Muscle of leg (tissue), 11 donors: ENCODE results near the gene MED29. TPM values are rescaled to one million over a fixed set of nuclear protein-coding genes. Genes with fewer than 3 reads are reported as not detected.

Experiments used
- DNase-seq: peaks from one replicate; pipeline ENCODE4 v3.0.0; 2013
- H3K27ac ChIP-seq: one replicate; pipeline ENCODE4 v1.5.1; 2013; ENCODE audit warnings: mild to moderate bottlenecking, low read length, control low read depth
- H3K27me3 ChIP-seq: one replicate; pipeline ENCODE4 v1.6.1; 2013; ENCODE audit warnings: low read length; ENCODE audit not compliant: control insufficient read depth, insufficient read depth
- H3K36me3 ChIP-seq: one replicate; pipeline ENCODE4 v1.6.1; 2013; ENCODE audit warnings: low read length; ENCODE audit not compliant: control insufficient read depth, insufficient read depth
- H3K4me1 ChIP-seq: one replicate; pipeline ENCODE4 v1.6.1; 2013; ENCODE audit warnings: low read length; ENCODE audit not compliant: control insufficient read depth, insufficient read depth
- H3K4me3 ChIP-seq: one replicate; pipeline ENCODE4 v1.5.1; 2013; ENCODE audit warnings: low read length, control low read depth
- H3K9me3 ChIP-seq: replicated peaks from 2 replicates; pipeline ENCODE4 v1.6.1; 2013; ENCODE audit warnings: low read depth, low read length; ENCODE audit not compliant: control insufficient read depth
- WGBS: methylation state at CpG from one replicate; pipeline ENCODE4 v1.1.5; 2013; ENCODE audit warnings: missing lambda C conversion rate; ENCODE audit not compliant: insufficient coverage; 5-methylcytosine and 5-hydroxymethylcytosine counted together
- polyA plus RNA-seq, 8 donors: library from polyadenylated mRNA; unstranded; fragments of 120-200 nt; gene quantifications; one replicate each; pipeline versions ENCODE4 v1.2.1 to v1.2.3, GENCODE V29; 2013; ENCODE audit warnings: inconsistent platforms in 1 of 8, low replicate concordance in 1 of 8; ENCODE audit not compliant: insufficient read length in 8 of 8, insufficient read depth in 1 of 8
- total RNA-seq: library from RNA; stranded (reverse); fragments of 120-200 nt; gene quantifications from one replicate; pipeline ENCODE4 v1.2.4, GENCODE V29; 2013

Gene MED29
- total and polyA plus RNA-seq, 9 donors = 17.3 to 30.5 (median 26.4) TPM

DNA sequence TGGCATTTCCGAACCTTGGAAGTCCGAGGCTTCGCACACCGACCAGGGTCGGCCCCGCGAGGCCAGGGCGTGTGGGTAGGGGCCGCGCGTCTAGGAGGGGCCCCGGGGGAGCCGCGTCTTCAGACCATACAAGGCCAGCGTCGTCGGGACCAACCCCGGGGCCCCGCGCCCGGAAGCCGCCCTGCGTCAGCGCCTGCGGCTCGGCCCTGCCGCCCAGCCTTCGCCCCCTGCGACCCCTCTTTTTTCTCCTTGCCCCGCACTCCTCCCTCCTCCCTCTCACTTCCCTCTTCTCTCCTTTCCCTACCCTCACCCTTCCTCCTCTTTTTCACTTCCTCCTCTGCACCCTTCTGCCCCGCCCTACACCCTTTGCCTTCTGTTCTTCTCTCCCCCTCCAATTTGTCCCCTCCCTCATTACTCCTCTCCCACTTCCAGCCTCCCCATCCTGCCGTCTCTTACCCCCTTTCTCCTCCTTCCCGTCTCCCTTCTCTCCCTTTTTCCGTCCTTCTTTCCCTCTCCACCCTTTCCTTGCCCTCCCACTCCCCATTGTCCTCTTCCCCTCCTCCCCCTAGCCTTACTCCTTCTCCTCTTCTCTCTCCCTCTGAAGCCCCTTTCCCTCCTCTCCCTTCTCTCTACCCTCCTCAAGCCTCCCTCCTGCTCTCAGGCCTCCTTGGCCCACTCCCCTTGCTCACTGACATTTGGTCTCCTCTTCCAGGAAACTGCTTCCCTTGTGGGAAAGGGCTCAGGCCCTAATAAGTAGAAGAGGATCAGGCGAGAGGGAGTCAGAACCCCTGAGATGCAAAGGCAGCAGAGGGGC lies 19.0 kb downstream of the MED29 start:
- WGBS = 2% methylated on average over 35 of the region's 35 CpGs
- peaks cover 66% of the 10 kb centered on the region for H3K4me1 ChIP-seq
- H3K4me3 ChIP-seq = peak overlapping the region; percentile 91

GRCh38 chr19:39410831-39411080 lies 19.6 kb downstream of the MED29 start:
- H3K4me1 ChIP-seq = peaks cover 68% of the 10 kb centered on the region
- H3K27ac ChIP-seq = peak overlapping the region; percentile 99
- WGBS = 50% methylated on average over 1 of the region's 1 CpG
- H3K36me3 ChIP-seq = peaks cover 23% of the 10 kb centered on the region
- no peak for DNase-seq
- H3K27me3 ChIP-seq = no peaks in the 10 kb centered on the region
- H3K4me3 ChIP-seq = peak overlapping the region; percentile 91
- no peaks in the 10 kb centered on the region for H3K9me3 ChIP-seq

More for the DNA sequence above, 19.0 kb downstream of the MED29 start:
- Histone ChIP-seq H3K36me3 (peaks cover 19% of the 10 kb centered on the region), H3K9me3 (no peaks in the 10 kb centered on the region), H3K27me3 (no peaks in the 10 kb centered on the region), H3K27ac (peak overlapping the region; percentile 99)
- DNase-seq = peak; percentile 90

DNA sequence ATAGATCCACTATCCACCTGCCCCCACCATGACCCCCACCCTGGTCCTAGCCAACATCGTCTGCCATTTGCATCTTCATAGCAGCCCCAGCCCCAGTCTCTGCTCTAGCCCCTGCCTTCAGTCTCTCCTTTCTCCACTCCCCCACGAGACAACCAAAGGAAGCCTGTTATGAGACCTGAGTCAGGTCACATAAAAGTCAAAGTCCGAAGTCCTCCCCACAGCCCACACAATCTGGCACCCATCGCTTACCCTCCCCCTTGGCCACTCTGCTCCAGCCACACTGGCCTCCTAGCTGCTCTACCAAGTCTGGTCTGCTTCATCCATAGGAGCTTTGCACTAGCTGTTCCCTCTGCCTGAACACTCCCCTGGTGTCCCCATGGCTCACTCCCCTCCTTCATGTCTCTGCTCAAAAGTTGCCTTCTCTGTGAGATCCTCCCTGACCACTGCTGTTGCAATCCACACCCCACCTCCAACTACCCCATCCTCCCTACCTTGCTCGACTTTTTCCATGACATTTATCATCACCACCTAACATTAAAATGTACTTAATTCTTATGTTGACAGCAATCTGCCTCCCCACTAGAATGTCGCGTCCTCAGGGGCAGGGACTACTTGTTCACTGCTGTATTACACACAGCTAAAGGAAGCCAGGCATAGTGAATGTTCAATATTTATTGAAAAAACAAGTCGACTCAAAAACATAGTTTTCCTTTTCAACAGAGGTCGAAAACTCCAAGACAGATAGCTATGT lies 20.1 kb downstream of the MED29 start:
- Histone ChIP-seq H3K36me3 (peaks cover 28% of the 10 kb centered on the region), H3K4me3 (peak overlapping the region; percentile 35), H3K27ac (peak overlapping the region; percentile 99), H3K4me1 (peaks cover 68% of the 10 kb centered on the region), H3K9me3 (no peaks in the 10 kb centered on the region), H3K27me3 (no peaks in the 10 kb centered on the region)
- DNase-seq = peak; percentile 82
- 28% methylated on average over 5 of the region's 9 CpGs for WGBS

DNA sequence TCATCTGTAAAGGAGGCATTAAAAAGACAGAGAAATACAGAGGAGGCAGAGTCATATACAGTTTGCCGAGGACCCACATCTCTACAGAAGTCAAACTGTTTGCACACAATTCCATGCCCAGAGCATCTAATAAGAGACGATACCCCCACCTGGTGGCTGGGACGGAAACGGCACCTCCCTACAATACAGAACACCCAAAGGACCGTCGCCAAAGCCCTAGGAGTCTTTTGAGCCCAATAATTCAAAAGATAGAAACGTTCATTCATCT lies 20.6 kb downstream of the MED29 start:
- Histone ChIP-seq H3K4me1 (peaks cover 71% of the 10 kb centered on the region), H3K27ac (peak overlapping the region; percentile 99), H3K27me3 (no peaks in the 10 kb centered on the region), H3K4me3 (peak overlapping the region; percentile 35), H3K9me3 (no peaks in the 10 kb centered on the region), H3K36me3 (peaks cover 33% of the 10 kb centered on the region)
- DNase-seq = peak; percentile 96
- WGBS = no CpG with 5 or more reads among the region's 7 CpGs

- WGBS = 0% methylated on average over 35 of the region's 60 CpGs
- peaks cover 73% of the 10 kb centered on the region for H3K4me1 ChIP-seq
- H3K9me3 ChIP-seq = no peaks in the 10 kb centered on the region
- H3K27me3 ChIP-seq = no peaks in the 10 kb centered on the region
- H3K27ac ChIP-seq = peak within 1 kb of the TSS; percentile 99
- peaks cover 36% of the 10 kb centered on the region for H3K36me3 ChIP-seq
- peak; percentile 100 for DNase-seq
- peak within 1 kb of the TSS; percentile 96 for H3K4me3 ChIP-seq
Observed at GRCh38 chr19:39412100-39412866, 21.1 kb downstream of the MED29 start, which contains the start of gene PLEKHG2. TSS of gene PLEKHG2 (plus strand) at chr19:39412669. CDS start at chr19:39414087, 1,418 bp downstream.

- Histone ChIP-seq H3K4me1 (peaks cover 67% of the 10 kb centered on the region), H3K27me3 (no peaks in the 10 kb centered on the region), H3K9me3 (no peaks in the 10 kb centered on the region), H3K27ac (peak overlapping the region; percentile 98), H3K4me3 (peak overlapping the region; percentile 96), H3K36me3 (peaks cover 37% of the 10 kb centered on the region)
- DNase-seq = no peak
- WGBS = 0% methylated on average over 23 of the region's 24 CpGs
Observed at GRCh38 chr19:39412867-39413271, 21.7 kb downstream of the MED29 start.

- peak overlapping the region; percentile 96 for H3K4me3 ChIP-seq
- WGBS = under 1% methylated on average over 45 of the region's 54 CpGs
- peak overlapping the region; percentile 98 for H3K27ac ChIP-seq
- peaks cover 61% of the 10 kb centered on the region for H3K4me1 ChIP-seq
- peak; percentile 88 for DNase-seq
- no peaks in the 10 kb centered on the region for H3K9me3 ChIP-seq
- peaks cover 36% of the 10 kb centered on the region for H3K36me3 ChIP-seq
- H3K27me3 ChIP-seq = no peaks in the 10 kb centered on the region
Observed at GRCh38 chr19:39413272-39413910, 22.2 kb downstream of the MED29 start.

GRCh38 chr19:39413911-39414608 lies 22.9 kb downstream of the MED29 start:
- peak overlapping the region; percentile 85 for H3K27ac ChIP-seq
- H3K9me3 ChIP-seq = no peaks in the 10 kb centered on the region
- peaks cover 55% of the 10 kb centered on the region for H3K4me1 ChIP-seq
- H3K36me3 ChIP-seq = peaks cover 36% of the 10 kb centered on the region
- WGBS = 18% methylated on average over 15 of the region's 18 CpGs
- H3K27me3 ChIP-seq = no peaks in the 10 kb centered on the region
- DNase-seq = no peak
- H3K4me3 ChIP-seq = peak overlapping the region; percentile 96

DNA sequence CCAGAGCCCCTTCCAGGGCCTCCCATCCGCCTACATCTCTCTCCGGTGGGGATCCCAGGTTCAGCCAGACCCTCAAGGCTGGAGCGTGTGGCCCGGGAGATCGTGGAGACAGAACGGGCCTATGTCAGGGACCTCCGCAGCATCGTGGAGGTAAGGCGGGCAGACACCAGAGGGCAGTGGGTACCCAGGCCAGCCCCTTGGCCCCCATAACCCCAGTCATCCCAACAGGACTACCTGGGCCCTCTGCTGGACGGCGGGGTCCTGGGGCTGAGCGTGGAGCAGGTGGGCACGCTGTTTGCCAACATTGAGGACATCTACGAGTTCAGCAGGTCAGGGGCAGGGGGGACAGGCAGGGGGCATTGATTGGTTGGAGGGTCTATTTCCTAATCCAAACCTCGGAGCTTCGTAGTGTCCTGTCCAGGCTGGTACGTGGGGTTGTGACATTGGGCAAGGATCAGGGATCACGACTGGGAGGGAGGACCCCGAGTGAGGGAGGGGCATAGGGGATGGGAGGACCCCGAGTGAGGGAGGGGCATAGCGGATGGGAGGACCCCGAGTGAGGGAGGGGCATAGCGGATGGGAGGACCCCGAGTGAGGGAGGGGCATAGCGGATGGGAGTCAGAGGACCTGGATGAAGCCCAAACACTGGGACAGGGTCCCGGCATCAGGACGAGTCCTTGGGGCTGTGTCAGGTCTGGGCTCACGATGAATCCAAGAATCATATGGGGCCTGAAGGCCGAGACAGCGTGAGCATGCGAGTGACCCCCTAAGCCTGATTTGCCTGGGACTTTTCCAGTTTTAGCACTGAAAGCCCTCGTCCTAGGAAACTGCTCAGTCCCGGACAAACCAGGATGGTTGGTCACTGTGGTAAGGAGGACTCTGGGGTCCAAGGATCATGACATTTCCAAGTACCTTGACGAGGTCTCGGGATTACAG lies 24.2 kb downstream of the MED29 start:
- peaks cover 46% of the 10 kb centered on the region for H3K36me3 ChIP-seq
- peak overlapping the region; percentile 96 for H3K4me3 ChIP-seq
- peak; percentile 44 for DNase-seq
- 29% methylated on average over 29 of the region's 35 CpGs for WGBS
- no peaks in the 10 kb centered on the region for H3K9me3 ChIP-seq
- H3K27ac ChIP-seq = no peak overlapping the region
- H3K4me1 ChIP-seq = peaks cover 45% of the 10 kb centered on the region
- H3K27me3 ChIP-seq = no peaks in the 10 kb centered on the region
